Right lobe of liver (tissue), 6 donors: Measurements from ENCODE around the gene AQP3. TPM values are rescaled to one million over a fixed set of nuclear protein-coding genes. Genes with fewer than 3 reads are reported as not detected.

Experiments
- ATAC-seq, 4 donors: fragments of 200-7000 bp; cut with Tn5 transposase; one replicate each; pipeline ENCODE4 v1.9.1; 2020; ENCODE audit warnings: mild to moderate bottlenecking in 4 of 4, moderate library complexity in 4 of 4
- DNase-seq, 3 donors: peaks; one replicate each; pipeline ENCODE4 v3.0.0-alpha.2; 2020
- H3K27ac ChIP-seq, 3 donors: fragments of 200-600 bp; one replicate each; pipeline ENCODE4 v1.8.0; 2022
- H3K27me3 ChIP-seq, 2 donors: fragments of 200-600 bp; one replicate each; pipeline ENCODE4 v1.8.0; 2022
- H3K36me3 ChIP-seq, 4 donors: fragments of 200-600 bp; sonication (generic) in 1 of 4; one replicate each; pipeline versions ENCODE4 v1.5.1 to v1.8.0; 2017 to 2022; ENCODE audit warnings: control low read depth in 1 of 4
- H3K4me1 ChIP-seq, 4 donors: fragments of 200-600 bp; sonication (generic) in 1 of 4; one replicate each; pipeline versions ENCODE4 v1.5.1 to v1.8.0; 2017 to 2022; ENCODE audit warnings: control low read depth in 1 of 4
- H3K4me3 ChIP-seq, 3 donors: fragments of 200-600 bp; one replicate each; pipeline ENCODE4 v1.8.0; 2022
- H3K9me3 ChIP-seq, 4 donors: fragments of 200-600 bp; sonication (generic) in 1 of 4; one replicate each; pipeline versions ENCODE4 v1.5.1 to v1.8.0; 2017 to 2022; ENCODE audit warnings: control low read depth in 1 of 4
- CTCF ChIP-seq, 4 donors: fragments of 200-600 bp in 3 of 4; fragments of 450-650 bp in 1 of 4; IDR thresholded peaks; one replicate each; pipeline versions ENCODE4 v1.5.1 to v1.8.0; 2016 to 2022; ENCODE audit warnings: antibody characterized with exemption in 4 of 4, mild to moderate bottlenecking in 2 of 4
- POLR2A ChIP-seq: fragments of 450-650 bp; IDR thresholded peaks from one replicate; pipeline ENCODE4 v1.6.1; 2017; ENCODE audit warnings: antibody characterized with exemption, mild to moderate bottlenecking
- WGBS: methylation state at CpG from one replicate; pipeline ENCODE4 v1.1.6; 2018; ENCODE audit warnings: low coverage, low lambda C conversion rate; ENCODE audit not compliant: insufficient coverage; ENCODE audit errors: missing lambda C conversion rate; 5-methylcytosine and 5-hydroxymethylcytosine counted together
- intact Hi-C, 2 donors: fragments of 100-400 bp; cut with DNase I; formaldehyde crosslinking; loops; one replicate each; pipeline versions ENCODE4 v1.11.2 to v1.14.1; 2022
- total RNA-seq, 6 experiments: library from RNA; depleted of rRNA in 2 of 6; stranded (reverse); fragments of >200 nt in 2 of 6; fragmentation: NEBNext Ultra II Directional in 3 of 6; extraction: Animal tissue kit (Norgen Biotek cat#: 25700) in 3 of 6; gene quantifications; one replicate each; pipeline versions ENCODE4 v1.1.0 to v1.2.4, GENCODE V29; 2016 to 2023
- donor health status: DM: no; HTN: yes; CAD: no.
- donor health status: DM: no; HTN: no; CAD: no.
- donor health status: DM: no; HTN: no; CAD: no.
- donor health status: DM: no; HTN: yes; CAD: no.
- donor health status: DM: no; HTN: yes; CAD: no.

AQP3 gene
- total RNA-seq, 6 experiments from 2014 or later, result 49.7 to 158 (median 109) TPM

- peaks cover 0 to 37% (median 10%) of the 10 kb centered on the region in 4 donors for H3K36me3 ChIP-seq
- ATAC-seq, result no peak
- peaks cover 0 to 14% (median 6%) of the 10 kb centered on the region in 4 donors for H3K4me1 ChIP-seq
- peak in 1 of 3 donors; percentile 15 for DNase-seq
- peak overlapping the region; percentile 80 to 95 (median 93) for H3K4me3 ChIP-seq
- no peaks in the 10 kb centered on the region for H3K27me3 ChIP-seq
- TF ChIP-seq POLR2A (no peak), CTCF (IDR thresholded peaks at IDR 0.05) (no peak)
- no peak overlapping the region for H3K27ac ChIP-seq
- no peaks in the 10 kb centered on the region for H3K9me3 ChIP-seq
- intact Hi-C loops, result no loop called here
- 14% methylated on average over 13 of the region's 18 CpGs for WGBS
Measured at GRCh38 chr9:33472881-33473615, 25.7 kb upstream of the AQP3 start.

- Histone ChIP-seq H3K27ac (no peak overlapping the region), H3K9me3 (no peaks in the 10 kb centered on the region), H3K4me3 (peak overlapping the region in 1 of 3 donors; percentile 80), H3K36me3 (peaks cover 0 to 44% (median 11%) of the 10 kb centered on the region in 4 donors), H3K27me3 (no peaks in the 10 kb centered on the region), H3K4me1 (peaks cover 0 to 14% (median 6%) of the 10 kb centered on the region in 4 donors)
- ATAC-seq, result no peak
- WGBS, result 85% methylated on average over 5 of the region's 16 CpGs
- TF ChIP-seq CTCF (IDR thresholded peaks at IDR 0.05) (no peak), POLR2A (no peak)
- intact Hi-C loops, result no loop called here
- DNase-seq, result no peak
Measured at GRCh38 chr9:33472171-33472880, 24.9 kb upstream of the AQP3 start.

GRCh38 chr9:33471361-33471760 lies 24.0 kb upstream of the AQP3 start:
- WGBS, result 53% methylated on average over 2 of the region's 2 CpGs
- TF ChIP-seq POLR2A (no peak), CTCF (IDR thresholded peaks at IDR 0.05) (no peak)
- intact Hi-C loops, result no loop called here

GRCh38 chr9:33469891-33470290 lies 22.5 kb upstream of the AQP3 start:
- H3K27me3 ChIP-seq, result no peaks in the 10 kb centered on the region
- no peak for ATAC-seq

More at GRCh38 chr9:33471361-33471760, 24.0 kb upstream of the AQP3 start:
- ATAC-seq, result no peak
- DNase-seq, result no peak
- no peak overlapping the region for H3K27ac ChIP-seq
- peaks cover 0 to 52% (median 15%) of the 10 kb centered on the region in 4 donors for H3K36me3 ChIP-seq
- H3K27me3 ChIP-seq, result no peaks in the 10 kb centered on the region
- no peak overlapping the region for H3K4me3 ChIP-seq
- peaks cover 0 to 14% (median 6%) of the 10 kb centered on the region in 4 donors for H3K4me1 ChIP-seq
- H3K9me3 ChIP-seq, result no peaks in the 10 kb centered on the region

More at GRCh38 chr9:33469891-33470290, 22.5 kb upstream of the AQP3 start:
- Histone ChIP-seq H3K4me3 (no peak overlapping the region), H3K4me1 (peaks cover 0 to 14% (median 6%) of the 10 kb centered on the region in 4 donors), H3K27ac (no peak overlapping the region), H3K36me3 (peaks cover 9 to 67% (median 25%) of the 10 kb centered on the region in 4 donors), H3K9me3 (no peaks in the 10 kb centered on the region)
- no peak for DNase-seq
- WGBS, result 100% methylated on average over 1 of the region's 6 CpGs
- TF ChIP-seq POLR2A (no peak), CTCF (IDR thresholded peaks at IDR 0.05) (no peak)
- intact Hi-C loops, result loop anchor here in 1 of 2 donors (5.0 kb wide), 1 partner anchor 68 kb away; the partner anchor contains the start of gene AQP7
